ENCODE measurements around the gene INMT. TPM values are rescaled to one million over a fixed set of nuclear protein-coding genes. Genes with fewer than 3 reads are reported as not detected.

Gene INMT
- total and polyA plus RNA-seq, 2 experiments from 2014 or later, result 0.79 to 1.1 TPM

GRCh38 chr7:30703756-30704155, 48.2 kb upstream of the INMT start:
- Histone ChIP-seq H3K9me2 (ENCODE audit: insufficient read depth) (no peaks in the 10 kb centered on the region), H4K20me1 (replicated peaks; ENCODE audit: insufficient read depth) (no peaks in the 10 kb centered on the region), H3K4me3 (no peak overlapping the region), H2AFZ (no peak overlapping the region), H3K4me1 (ENCODE audit: insufficient read depth) (peaks cover 11% of the 10 kb centered on the region), H3K4me2 (no peak overlapping the region), H3F3A (replicated peaks; ENCODE audit: low read depth) (no peaks in the 10 kb centered on the region), H3K27me3 (ENCODE audit: insufficient read depth) (no peaks in the 10 kb centered on the region), H3K36me3 (ENCODE audit: insufficient read depth) (no peaks in the 10 kb centered on the region), H3K79me2 (replicated peaks; ENCODE audit: insufficient read depth) (no peaks in the 10 kb centered on the region), H3K27ac (ENCODE audit: low read depth) (no peak overlapping the region)
- Mint-ChIP-seq H3K36me3 (ENCODE audit: low read depth) (no peaks in the 10 kb centered on the region; the same call in 2 of the 3 replicates), H3K27ac (no peak overlapping the region), H3K4me1 (peaks cover 22% of the 10 kb centered on the region), H3K9me3 (no peaks in the 10 kb centered on the region), H3K27me3 (ENCODE audit: insufficient read depth, low read depth, poor library complexity) (peaks cover 14% of the 10 kb centered on the region), H3K4me3 (no peak overlapping the region)
- DNase-seq (ENCODE audit: low spot score), result no peak
- ATAC-seq, result no peak
- no peak for TF ChIP-seq EZH2phosphoT487 (IDR thresholded peaks at IDR 0.05; ENCODE audit: unreplicated experiment)
- no peak for TF ChIP-seq CTCF (conservative IDR thresholded peaks at IDR 0.05; ENCODE audit: low read depth in 2 of 2)
- TF ChIP-seq NANOG (IDR thresholded peaks at IDR 0.05; ENCODE audit: borderline replicate concordance), result no peak
- TF ChIP-seq EZH2 (IDR thresholded peaks at IDR 0.05; ENCODE audit: low read depth, unreplicated experiment), result no peak
- no peak for TF ChIP-seq ZNF114 (CRISPR knock-in tag; IDR thresholded peaks at IDR 0.05)
- no peak for TF ChIP-seq ZNF462 (CRISPR knock-in tag; IDR thresholded peaks at IDR 0.05)
- TF ChIP-seq ZNF331 (CRISPR knock-in tag; IDR thresholded peaks at IDR 0.05; ENCODE audit: low read depth), result no peak
- TF ChIP-seq STAT1 (IDR thresholded peaks at IDR 0.05; ENCODE audit: unreplicated experiment), result no peak
- no peak for TF ChIP-seq CREB1 (CRISPR knock-in tag; IDR thresholded peaks at IDR 0.05; ENCODE audit: low read depth)
- TF ChIP-seq POLR2AphosphoS5 (IDR thresholded peaks at IDR 0.05; ENCODE audit: low read depth), result no peak
- no peak for TF ChIP-seq REST (IDR thresholded peaks at IDR 0.05; ENCODE audit: unreplicated experiment)
- no peak for TF ChIP-seq JUNB (IDR thresholded peaks at IDR 0.05; ENCODE audit: unreplicated experiment)
- no peak for TF ChIP-seq ETS1 (IDR thresholded peaks at IDR 0.05)

Measured in GM23338 (cell line).